Smooth muscle cell (in vitro differentiated cells): ENCODE data around the gene FXYD5. TPM values are rescaled to one million over a fixed set of nuclear protein-coding genes. Genes with fewer than 3 reads are reported as not detected.

ENCODE experiments used
- DNase-seq: peaks from one replicate; lab custom pipeline; 2025; ENCODE audit not compliant: unreplicated experiment; lab: John Stamatoyannopoulos, UW
- H2AFZ ChIP-seq: fragments of 200-600 bp; sonication (generic); 2 replicates; pipeline ENCODE4 v1.6.0; 2016; ENCODE audit warnings: antibody characterized with exemption, low read depth, mild to moderate bottlenecking
- H3F3A ChIP-seq: fragments of 200-600 bp; sonication (generic); 2 replicates; pipeline ENCODE4 v1.6.0; 2017; ENCODE audit warnings: antibody characterized with exemption, low read depth
- H3K27ac ChIP-seq: fragments of 200-600 bp; sonication (generic); 2 replicates; pipeline ENCODE4 v1.5.1; 2016; ENCODE audit warnings: low read depth, mild to moderate bottlenecking
- H3K27me3 ChIP-seq: fragments of 200-600 bp; sonication (generic); 2 replicates; pipeline ENCODE4 v1.6.1; 2016; ENCODE audit warnings: low read depth, mild to moderate bottlenecking
- H3K36me3 ChIP-seq: fragments of 200-600 bp; sonication (generic); 2 replicates; pipeline ENCODE4 v1.5.1; 2016; ENCODE audit warnings: low read depth
- H3K4me1 ChIP-seq: fragments of 200-600 bp; sonication (generic); 2 replicates; pipeline ENCODE4 v1.5.1; 2016; ENCODE audit warnings: low read depth
- H3K4me2 ChIP-seq: fragments of 200-600 bp; sonication (generic); 2 replicates; pipeline ENCODE4 v1.6.0; 2016; ENCODE audit warnings: mild to moderate bottlenecking
- H3K4me3 ChIP-seq: fragments of 200-600 bp; sonication (generic); 2 replicates; pipeline ENCODE4 v1.5.1; 2016; ENCODE audit warnings: mild to moderate bottlenecking
- H3K79me2 ChIP-seq: fragments of 200-600 bp; sonication (generic); 2 replicates; pipeline ENCODE4 v1.6.0; 2016; ENCODE audit warnings: low read depth, mild to moderate bottlenecking
- H3K9ac ChIP-seq: fragments of 200-600 bp; sonication (generic); 2 replicates; pipeline ENCODE4 v1.6.0; 2016; ENCODE audit warnings: low read depth
- H3K9me3 ChIP-seq: fragments of 200-600 bp; sonication (generic); replicated peaks from 2 replicates; pipeline ENCODE4 v1.5.1; 2016; ENCODE audit warnings: low read depth
- H4K20me1 ChIP-seq: fragments of 200-600 bp; sonication (generic); 2 replicates; pipeline ENCODE4 v1.6.0; 2016; ENCODE audit warnings: low read depth
- CTCF ChIP-seq: fragments of 200-600 bp; sonication (generic); IDR thresholded peaks from 2 replicates; pipeline ENCODE4 v1.5.1; 2017; ENCODE audit warnings: borderline replicate concordance, mild to moderate bottlenecking, antibody characterized with exemption; ENCODE audit not compliant: insufficient read depth, poor library complexity, severe bottlenecking
- WGBS: methylation state at CpG from one replicate; pipeline ENCODE4 v1.1.7; 2016; ENCODE audit warnings: low lambda C conversion rate; 5-methylcytosine and 5-hydroxymethylcytosine counted together
- polyA plus RNA-seq: library from polyadenylated mRNA; unstranded; fragments of >200 nt; fragmentation: Nextera tagmentation; extraction: Ambion mirVana; gene quantifications from 2 replicates; pipeline ENCODE4 v1.2.1, GENCODE V29; 2016
- total RNA-seq: library from RNA; depleted of rRNA; stranded (reverse); fragments of >200 nt; gene quantifications from 2 replicates; pipeline ENCODE4 v1.2.3, GENCODE V29; 2014

The FXYD5 gene
- total and polyA plus RNA-seq, 2 experiments from 2014 or later, result 133 to 205 TPM

GRCh38 chr19:35106291-35106583 is 48.3 kb upstream of the FXYD5 start:
- no peaks in the 10 kb centered on the region for H3K9me3 ChIP-seq
- no peak overlapping the region for H3K9ac ChIP-seq
- no peaks in the 10 kb centered on the region for H3K79me2 ChIP-seq
- H3K4me3 ChIP-seq, result no peak overlapping the region
- H3K4me1 ChIP-seq, result no peaks in the 10 kb centered on the region
- 98% methylated on average over 9 of the region's 9 CpGs for WGBS
- no peaks in the 10 kb centered on the region for H3K27me3 ChIP-seq
- H3K4me2 ChIP-seq, result no peak overlapping the region
- DNase-seq, result no peak
- H3K27ac ChIP-seq, result no peak overlapping the region
- no peaks in the 10 kb centered on the region for H3F3A ChIP-seq
- no peaks in the 10 kb centered on the region for H3K36me3 ChIP-seq
- H4K20me1 ChIP-seq, result no peaks in the 10 kb centered on the region
- H2AFZ ChIP-seq, result no peak overlapping the region
- TF ChIP-seq CTCF, result no peak

GRCh38 chr19:35106898-35107541 is 47.5 kb upstream of the FXYD5 start:
- no peak overlapping the region for H3K27ac ChIP-seq
- H3K79me2 ChIP-seq, result no peaks in the 10 kb centered on the region
- H3K27me3 ChIP-seq, result no peaks in the 10 kb centered on the region
- H3K9ac ChIP-seq, result no peak overlapping the region
- H3K4me1 ChIP-seq, result no peaks in the 10 kb centered on the region
- no peaks in the 10 kb centered on the region for H3K9me3 ChIP-seq
- H2AFZ ChIP-seq, result no peak overlapping the region
- TF ChIP-seq CTCF, result no peak
- 48% methylated on average over 2 of the region's 2 CpGs for WGBS
- no peak overlapping the region for H3K4me3 ChIP-seq
- DNase-seq, result no peak
- H4K20me1 ChIP-seq, result no peaks in the 10 kb centered on the region
- H3F3A ChIP-seq, result no peaks in the 10 kb centered on the region
- H3K36me3 ChIP-seq, result no peaks in the 10 kb centered on the region
- no peak overlapping the region for H3K4me2 ChIP-seq

- Histone ChIP-seq H4K20me1 (no peaks in the 10 kb centered on the region), H3K79me2 (no peaks in the 10 kb centered on the region), H3K4me1 (no peaks in the 10 kb centered on the region), H3K9me3 (no peaks in the 10 kb centered on the region), H3K4me2 (no peak overlapping the region), H3K27ac (no peak overlapping the region), H3K4me3 (no peak overlapping the region), H3K9ac (no peak overlapping the region), H3K36me3 (no peaks in the 10 kb centered on the region), H3F3A (no peaks in the 10 kb centered on the region), H3K27me3 (no peaks in the 10 kb centered on the region), H2AFZ (no peak overlapping the region)
- TF ChIP-seq CTCF, result no peak
- 30% methylated on average over 5 of the region's 5 CpGs for WGBS
- DNase-seq, result no peak
These were observed 47.0 kb upstream of the FXYD5 start for GRCh38 chr19:35107545-35107944.

GRCh38 chr19:35108730-35109129 is 45.8 kb upstream of the FXYD5 start:
- H3K36me3 ChIP-seq, result no peaks in the 10 kb centered on the region
- WGBS, result 89% methylated on average over 11 of the region's 11 CpGs
- H2AFZ ChIP-seq, result no peak overlapping the region
- no peaks in the 10 kb centered on the region for H3K9me3 ChIP-seq
- H3K4me1 ChIP-seq, result no peaks in the 10 kb centered on the region
- H3K27me3 ChIP-seq, result no peaks in the 10 kb centered on the region
- no peak overlapping the region for H3K9ac ChIP-seq
- no peak overlapping the region for H3K4me2 ChIP-seq
- TF ChIP-seq CTCF, result no peak
- H4K20me1 ChIP-seq, result no peaks in the 10 kb centered on the region
- H3K27ac ChIP-seq, result no peak overlapping the region
- DNase-seq, result no peak
- H3K79me2 ChIP-seq, result no peaks in the 10 kb centered on the region
- no peak overlapping the region for H3K4me3 ChIP-seq
- H3F3A ChIP-seq, result no peaks in the 10 kb centered on the region
